ENCODE data around the gene PLEKHM2.

DNA sequence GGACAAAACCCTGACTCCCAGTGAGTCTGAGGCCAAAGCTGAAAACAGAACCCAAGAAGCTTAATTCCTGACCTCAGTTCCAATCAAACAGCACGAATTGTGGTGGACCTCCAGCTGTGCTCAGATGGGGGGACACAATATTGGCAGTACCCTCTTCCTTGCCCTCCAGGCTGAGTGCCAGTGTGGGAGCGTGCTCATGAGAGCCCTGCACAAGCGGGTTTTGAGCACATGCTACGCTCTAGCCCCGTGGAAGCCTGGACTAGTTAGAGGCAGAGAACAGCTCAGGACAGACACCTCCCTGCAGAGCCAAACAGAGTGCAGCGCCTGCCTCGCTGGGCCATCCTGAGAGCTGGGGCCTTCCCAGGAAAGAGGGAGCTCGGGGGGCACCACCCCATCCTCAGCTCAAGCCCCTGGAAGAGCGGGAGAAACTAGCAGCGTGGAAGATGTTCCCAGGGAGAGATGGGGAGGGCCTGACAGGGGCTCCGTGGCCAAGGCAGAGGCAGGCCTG, 49.2 kb downstream of the PLEKHM2 start:
- TF ChIP-seq CTCF (IDR thresholded peaks at IDR 0.05; ENCODE audit: low read depth, low read length, poor library complexity, severe bottlenecking) (no peak), EZH2phosphoT487 (IDR thresholded peaks at IDR 0.05; ENCODE audit: borderline replicate concordance, low read length) (no peak)

Data from DOHH2 (cell line).